Iris pigment epithelial cell (primary cell): ENCODE measurements around the gene TPD52L1.
"Not testable (repeated sequence)": the region's sequence is repeated elsewhere in the genome, so short reads cannot be mapped to it uniquely, and the experiment has no call there.

Experiments used
- DNase-seq: peaks from one replicate; pipeline ENCODE4 v3.0.0-alpha.2; 2011; ENCODE audit warnings: low read depth

Gene TPD52L1

DNA sequence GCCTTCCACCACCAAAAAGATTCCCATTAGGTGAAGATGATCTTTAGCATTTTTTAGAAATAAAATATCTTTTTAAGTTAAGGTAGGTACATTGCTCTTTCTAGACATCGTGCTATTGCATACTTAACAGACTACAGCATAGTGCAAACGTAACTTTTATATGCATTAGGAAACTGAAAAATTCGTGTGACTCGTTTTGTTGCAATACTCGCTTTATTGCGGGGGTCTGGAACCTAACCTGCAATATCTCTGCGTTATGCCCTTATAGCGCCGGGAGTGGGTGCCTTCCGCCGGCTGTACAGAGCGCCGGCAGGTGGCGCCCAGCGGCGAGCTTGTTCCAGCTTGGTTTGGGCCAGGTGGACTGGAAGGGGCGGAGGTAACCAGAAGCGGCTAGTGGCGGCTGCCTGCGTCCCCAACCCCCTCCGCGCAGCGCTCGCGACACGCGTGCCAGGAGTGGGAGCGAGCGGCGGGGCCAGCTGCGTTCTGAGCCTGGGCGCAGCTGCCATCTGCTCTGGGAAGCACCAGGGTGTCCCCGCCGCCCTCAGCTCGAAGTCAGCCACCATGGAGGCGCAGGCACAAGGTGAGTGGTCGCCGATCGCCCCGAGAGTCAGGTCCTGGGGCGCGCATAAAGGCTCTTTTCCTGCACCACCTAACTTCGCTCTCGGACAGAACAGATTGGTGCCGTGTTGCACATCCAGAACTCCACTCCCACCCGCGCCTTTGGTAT lies at the start of gene TPD52L1:
Gene TPD52L1 (plus strand): TSS at position 383 of the 727 bp plus-strand sequence. CDS start 179 bp downstream, at position 562.
- peak; percentile 62 for DNase-seq

- peak; percentile 65 for DNase-seq
These were observed 49.1 kb upstream of the TPD52L1 start for GRCh38 chr6:125104425-125104824.

DNA sequence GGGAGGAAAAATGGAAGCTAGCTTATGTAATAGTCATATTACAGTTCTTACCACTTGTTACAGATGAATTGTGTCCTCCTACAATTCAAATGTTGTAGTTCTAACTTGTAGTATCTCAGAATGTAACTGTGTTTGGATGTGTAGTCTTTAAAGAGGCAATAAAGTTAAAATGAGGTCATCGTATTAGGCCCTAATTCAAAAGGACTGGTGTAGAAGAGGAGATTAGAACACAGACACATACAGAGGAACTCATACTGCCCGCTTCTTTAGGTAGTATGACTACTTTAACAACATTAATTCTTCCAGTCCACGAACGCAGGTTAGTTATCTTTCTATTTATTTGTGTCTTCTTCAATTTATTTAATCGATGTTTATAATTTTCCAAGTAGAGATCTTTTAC lies 46.5 kb upstream of the TPD52L1 start:
- no peak for DNase-seq

GRCh38 chr6:125107896-125108295 lies 45.7 kb upstream of the TPD52L1 start:
- no peak for DNase-seq

- DNase-seq: no peak
These were observed 43.5 kb upstream of the TPD52L1 start for GRCh38 chr6:125110056-125110455.

DNA sequence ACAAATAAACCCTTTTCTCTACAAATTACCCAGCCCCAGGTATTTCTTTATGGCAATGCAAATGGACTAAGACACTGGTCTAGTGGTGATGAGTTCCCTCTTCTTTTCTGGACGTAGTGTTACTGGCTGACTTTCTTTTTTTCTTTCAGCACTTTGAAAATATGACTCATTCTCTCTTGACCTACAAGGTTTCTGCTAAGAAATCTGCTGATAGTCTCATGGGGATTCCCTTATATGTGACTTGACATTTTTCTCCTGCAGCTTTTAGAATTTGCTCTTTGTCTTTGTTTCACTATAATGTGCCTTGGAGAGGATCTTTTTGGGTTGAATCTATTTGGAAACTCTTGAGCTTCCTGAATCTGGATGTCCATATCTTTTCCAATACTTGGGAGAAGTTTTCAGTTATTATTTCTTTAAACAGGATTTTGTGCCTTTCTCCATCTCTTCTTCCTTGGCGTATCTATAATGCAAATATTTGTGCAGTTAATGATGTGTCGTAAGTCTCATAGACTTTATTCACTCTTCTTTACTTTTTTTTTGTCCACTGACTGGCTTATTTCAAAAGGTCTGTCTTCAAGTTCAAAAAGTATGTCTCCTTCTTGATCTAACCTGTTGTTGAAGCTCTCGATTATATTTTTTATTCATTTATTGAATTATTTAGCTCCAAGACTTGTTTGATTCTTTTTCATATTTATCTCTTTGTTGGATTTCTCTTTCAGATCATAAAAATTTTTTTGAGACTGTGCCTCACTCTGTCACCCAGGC lies 42.2 kb upstream of the TPD52L1 start:
- DNase-seq: no peak

GRCh38 chr6:125112934-125113333 lies 40.6 kb upstream of the TPD52L1 start:
- no peak for DNase-seq

DNA sequence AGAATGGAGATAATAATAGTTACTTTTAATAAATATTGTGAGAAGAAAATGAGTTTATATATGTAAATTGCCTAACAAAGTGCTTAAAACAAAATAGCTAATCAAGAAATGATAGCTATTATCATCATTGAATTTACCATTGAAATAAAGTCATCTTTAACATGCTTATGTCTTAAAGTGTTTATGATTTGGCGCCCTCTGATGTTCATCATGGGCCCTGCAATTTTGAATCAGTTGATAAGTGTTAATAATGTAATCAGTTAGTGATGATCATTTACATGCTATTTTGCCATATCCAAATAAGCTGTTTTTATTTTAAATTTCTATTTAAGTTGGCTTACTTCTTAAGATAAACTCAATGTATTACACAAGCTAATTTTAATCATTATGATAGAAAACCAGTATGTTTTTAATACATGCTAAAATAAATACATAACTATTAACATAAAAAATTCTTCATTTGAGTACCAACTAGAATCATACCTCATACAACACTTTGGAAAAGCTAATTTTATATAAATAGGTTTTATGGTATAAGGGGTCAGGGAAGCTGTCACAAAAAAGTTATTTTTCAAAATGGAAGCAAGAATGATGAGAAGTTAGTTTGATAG lies 39.2 kb upstream of the TPD52L1 start:
- peak; percentile 58 for DNase-seq

DNA sequence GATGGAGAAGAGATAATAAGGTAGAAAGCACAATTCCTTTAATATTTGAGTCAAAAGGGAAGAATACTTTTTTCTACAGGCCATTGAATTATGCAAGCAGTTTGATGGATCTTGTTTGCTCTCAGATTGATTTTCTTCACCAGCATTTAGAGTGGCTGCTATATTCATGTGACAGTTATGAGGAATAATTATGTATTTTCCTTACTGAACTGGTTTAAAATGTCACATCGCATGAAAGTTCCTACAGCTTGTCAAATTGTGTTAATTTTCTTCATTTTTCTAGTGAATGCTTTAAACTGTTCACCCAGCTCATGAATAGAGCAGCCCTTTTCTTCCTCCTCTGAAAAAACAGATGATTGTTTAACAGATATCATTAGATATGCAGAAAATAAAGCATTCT lies 37.4 kb upstream of the TPD52L1 start:
- DNase-seq: no peak

- DNase-seq: no peak
These were observed 36.9 kb upstream of the TPD52L1 start for GRCh38 chr6:125116710-125117109.

DNA sequence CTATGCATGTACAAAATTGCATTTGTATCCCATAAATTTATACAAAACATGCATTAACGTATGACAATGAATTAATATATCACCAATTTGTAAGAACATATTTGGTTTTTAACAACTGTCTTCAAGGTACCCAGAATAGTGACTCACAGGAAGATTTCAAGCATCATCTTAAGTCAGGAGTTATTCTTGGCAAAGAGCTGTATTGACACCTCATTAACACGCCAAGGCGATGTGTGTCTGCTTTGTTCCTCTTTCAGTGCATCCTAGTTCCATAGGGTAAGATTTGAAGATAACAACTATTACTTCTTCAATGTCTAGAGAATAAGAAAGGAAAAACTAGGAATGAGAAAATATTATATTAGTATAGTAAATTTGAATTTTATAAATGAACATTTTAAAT lies 35.8 kb upstream of the TPD52L1 start:
- no peak for DNase-seq

GRCh38 chr6:125120054-125120590 lies 33.5 kb upstream of the TPD52L1 start:
- no peak for DNase-seq

GRCh38 chr6:125121894-125122293 lies 31.7 kb upstream of the TPD52L1 start:
- no peak for DNase-seq

DNA sequence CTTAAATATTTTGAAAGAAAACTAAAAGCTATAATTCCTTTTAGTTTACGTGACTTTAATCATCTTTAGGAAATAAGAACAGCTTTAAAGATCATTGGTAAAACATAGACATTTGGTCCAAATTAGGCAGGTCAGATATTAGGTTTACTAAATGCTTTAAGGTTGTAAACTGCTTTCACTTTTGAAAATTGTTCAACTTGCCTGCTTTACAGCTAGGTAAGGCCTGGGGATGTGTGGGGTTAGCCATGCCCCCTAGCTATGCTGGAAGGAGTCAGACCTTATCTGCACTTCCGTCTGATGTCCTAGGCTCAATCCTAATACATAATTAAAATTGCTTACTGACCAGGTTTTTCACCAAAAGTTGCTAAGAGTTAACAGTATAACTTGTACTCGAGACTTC lies 30.5 kb upstream of the TPD52L1 start:
- DNase-seq: no peak

GRCh38 chr6:125123468-125124048 lies 30.0 kb upstream of the TPD52L1 start:
- no peak for DNase-seq

- DNase-seq: no peak
These were observed 29.4 kb upstream of the TPD52L1 start for GRCh38 chr6:125124049-125124669.

- DNase-seq: not testable (repeated sequence)
These were observed 27.7 kb upstream of the TPD52L1 start for GRCh38 chr6:125125856-125126255.

DNA sequence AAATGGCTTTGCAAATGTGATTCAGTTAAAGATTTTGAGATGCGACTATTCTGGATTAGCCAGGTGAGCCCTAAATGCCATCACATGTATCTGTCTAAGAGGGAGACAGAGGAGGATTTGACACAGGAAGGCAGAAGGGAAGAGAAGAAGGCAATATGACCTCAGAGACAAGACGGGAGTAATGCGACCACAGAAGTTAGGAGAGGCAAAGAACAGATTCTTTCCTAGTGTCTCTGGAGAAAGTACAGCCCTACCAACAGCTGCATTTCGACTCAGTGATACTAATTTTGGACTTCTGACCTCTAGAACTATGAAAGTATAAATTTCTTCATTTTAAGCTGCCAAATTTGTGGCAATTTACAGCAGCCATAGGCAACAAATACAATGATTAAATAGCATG lies 24.2 kb upstream of the TPD52L1 start:
- DNase-seq: no peak

- DNase-seq: no peak
These were observed 21.5 kb upstream of the TPD52L1 start for GRCh38 chr6:125132058-125132457.

DNA sequence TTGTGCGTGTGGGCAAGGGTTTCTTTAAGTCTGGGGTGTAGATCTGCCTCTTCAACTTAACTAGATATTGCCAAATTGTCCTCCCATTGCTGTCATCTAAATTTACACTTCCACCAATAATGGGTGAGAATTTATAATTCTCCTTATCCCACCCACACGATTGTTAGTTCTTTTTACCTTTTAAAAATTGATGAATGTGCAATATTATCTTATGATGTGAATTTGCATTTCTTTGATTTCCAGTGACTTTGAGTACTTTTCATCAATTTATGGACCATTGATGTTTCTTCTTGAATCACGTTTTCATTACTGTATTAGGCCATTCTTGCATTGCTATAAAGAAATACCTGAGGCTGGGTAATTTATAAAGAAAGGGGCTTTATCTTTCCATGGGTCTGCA lies 17.2 kb upstream of the TPD52L1 start:
- DNase-seq: no peak

GRCh38 chr6:125138083-125138482 lies 15.5 kb upstream of the TPD52L1 start:
- DNase-seq: no peak

DNA sequence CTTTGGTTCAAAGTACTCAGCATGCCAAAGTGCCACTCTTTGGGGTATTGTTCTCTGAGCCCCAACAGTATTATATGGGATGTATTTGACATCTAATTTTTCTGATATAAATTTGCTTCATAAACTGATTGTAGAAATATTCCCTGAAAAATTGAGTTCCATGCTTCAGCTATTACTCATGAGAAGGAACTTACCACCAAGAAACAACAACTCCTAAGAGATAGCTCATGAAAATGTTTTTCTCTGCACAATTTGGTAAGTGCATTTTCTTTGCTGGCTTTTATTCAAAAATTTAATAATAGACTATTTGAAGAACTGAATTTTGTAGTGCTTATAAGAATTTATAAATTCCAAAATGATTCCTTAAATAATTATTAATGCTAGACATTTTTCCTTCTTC lies 12.8 kb upstream of the TPD52L1 start:
- peak; percentile 78 for DNase-seq
